Measurements from ENCODE around the gene AATK. TPM values are rescaled to one million over a fixed set of nuclear protein-coding genes. Genes with fewer than 3 reads are reported as not detected.

AATK gene
- total and polyA plus RNA-seq, 10 of the 15 experiments (the other 5 are each of a cell fraction or from before 2014, with no cell fraction given), result 0.04 TPM; not detected in 9

DNA sequence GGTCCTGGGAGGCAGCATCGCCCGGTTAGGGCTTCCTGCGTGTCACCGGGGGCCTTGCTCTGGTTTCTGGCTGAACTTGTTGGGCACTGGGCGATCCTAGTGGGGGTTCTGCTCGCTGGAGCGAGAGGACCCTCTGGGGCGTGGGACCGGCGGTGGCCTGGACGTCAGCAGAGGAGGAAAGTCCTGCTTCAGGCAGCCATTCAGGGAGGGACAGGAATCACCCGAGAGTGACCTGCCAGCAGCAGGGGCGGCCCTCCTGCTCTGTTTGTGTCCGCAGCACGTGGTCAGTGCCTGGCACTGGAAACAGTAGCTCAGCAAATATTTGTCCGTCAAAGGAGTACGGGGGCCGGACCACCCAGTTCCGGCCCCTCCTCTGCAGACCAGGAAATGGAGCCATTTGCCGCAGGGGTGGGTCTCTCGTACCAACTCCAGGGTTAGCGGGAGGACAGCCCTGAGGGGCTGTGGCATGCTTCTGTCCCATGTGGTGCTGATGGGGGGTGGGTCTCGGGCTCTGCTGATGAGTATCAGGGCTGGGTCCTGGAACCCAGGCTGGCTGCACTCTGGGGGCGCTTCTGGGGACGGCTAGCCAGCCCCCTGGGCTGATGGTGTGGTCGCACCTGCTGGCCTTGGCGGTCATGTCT, 82.8 kb downstream of the AATK start:
- H2AFZ ChIP-seq (ENCODE audit: control insufficient read depth, low read depth, low read length), result no peak overlapping the region
- DNase-seq (ENCODE audit: low read depth, low spot score) (no peak), FAIRE-seq (no peak), ATAC-seq (no peak)
- H3K36me3 ChIP-seq (ENCODE audit: control insufficient read depth in 2 of 2, insufficient read depth in 2 of 2, low read length in 1 of 2), result no peaks in the 10 kb centered on the region
- SMC1A ChIA-PET (ENCODE audit: uncharacterized antibody, unreplicated experiment), result no interaction called here
- H3K27ac ChIP-seq (ENCODE audit: control insufficient read depth, insufficient read depth), result no peak overlapping the region
- intact Hi-C loops (cut with micrococcal nuclease; ENCODE audit: unreplicated experiment) (no loop called here), in situ Hi-C loops (cut with MboI) (no loop called here)
- RAD21 ChIA-PET (ENCODE audit: unreplicated experiment), result no interaction called here
- no peak overlapping the region for H3K9ac ChIP-seq (ENCODE audit: control insufficient read depth, insufficient read depth, low read length)
- no peaks in the 10 kb centered on the region; a peak in 2 of 4 replicates for H3K27me3 ChIP-seq (replicated peaks in 1 of 2; ENCODE audit: control insufficient read depth in 2 of 2, insufficient read depth in 2 of 2, low read length in 1 of 2)
- no peaks in the 10 kb centered on the region for H4K20me1 ChIP-seq (ENCODE audit: control insufficient read depth, insufficient read depth)
- BruUV-seq (replicated peaks), result no TSS peak
- H3K4me3 ChIP-seq, result no peak overlapping the region
- WGBS (ENCODE audit: insufficient coverage, insufficient replicate concordance, low lambda C conversion rate, missing lambda C conversion rate), result 42% methylated on average over 27 of the region's 27 CpGs
- CTCF ChIA-PET, result no interaction called here
- no peaks in the 10 kb centered on the region for H3K9me3 ChIP-seq (replicated peaks; ENCODE audit: control insufficient read depth, insufficient read depth, low read length)
- H3K4me1 ChIP-seq (ENCODE audit: control insufficient read depth, insufficient read depth, low read length), result no peaks in the 10 kb centered on the region
- POLR2A ChIA-PET, result no interaction called here
- H3K79me2 ChIP-seq (ENCODE audit: control insufficient read depth, insufficient read depth, low read length), result no peaks in the 10 kb centered on the region
- H3K4me2 ChIP-seq (ENCODE audit: control insufficient read depth, insufficient read depth), result no peak overlapping the region
- TF ChIP-seq HCFC1 (IDR thresholded peaks at IDR 0.05; ENCODE audit: low read length) (no peak), SPI1 (IDR thresholded peaks at IDR 0.05; ENCODE audit: borderline replicate concordance, insufficient read depth, low read depth, low read length) (no peak), STAT1 (conservative IDR thresholded peaks at IDR 0.05) (no peak), RELA (IDR thresholded peaks at IDR 0.05; ENCODE audit: borderline replicate concordance, partially characterized antibody) (no peak), RB1 (IDR thresholded peaks at IDR 0.05; ENCODE audit: borderline replicate concordance) (no peak), PML (IDR thresholded peaks at IDR 0.05; ENCODE audit: low read length) (no peak)
- TF ChIP-seq, protein P1, sequence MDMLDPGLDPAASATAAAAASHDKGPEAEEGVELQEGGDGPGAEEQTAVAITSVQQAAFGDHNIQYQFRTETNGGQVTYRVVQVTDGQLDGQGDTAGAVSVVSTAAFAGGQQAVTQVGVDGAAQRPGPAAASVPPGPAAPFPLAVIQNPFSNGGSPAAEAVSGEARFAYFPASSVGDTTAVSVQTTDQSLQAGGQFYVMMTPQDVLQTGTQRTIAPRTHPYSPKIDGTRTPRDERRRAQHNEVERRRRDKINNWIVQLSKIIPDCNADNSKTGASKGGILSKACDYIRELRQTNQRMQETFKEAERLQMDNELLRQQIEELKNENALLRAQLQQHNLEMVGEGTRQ (IDR thresholded peaks at IDR 0.05; ENCODE audit: borderline replicate concordance, low read depth, low read length), result no peak
- TF ChIP-seq, protein P2, sequence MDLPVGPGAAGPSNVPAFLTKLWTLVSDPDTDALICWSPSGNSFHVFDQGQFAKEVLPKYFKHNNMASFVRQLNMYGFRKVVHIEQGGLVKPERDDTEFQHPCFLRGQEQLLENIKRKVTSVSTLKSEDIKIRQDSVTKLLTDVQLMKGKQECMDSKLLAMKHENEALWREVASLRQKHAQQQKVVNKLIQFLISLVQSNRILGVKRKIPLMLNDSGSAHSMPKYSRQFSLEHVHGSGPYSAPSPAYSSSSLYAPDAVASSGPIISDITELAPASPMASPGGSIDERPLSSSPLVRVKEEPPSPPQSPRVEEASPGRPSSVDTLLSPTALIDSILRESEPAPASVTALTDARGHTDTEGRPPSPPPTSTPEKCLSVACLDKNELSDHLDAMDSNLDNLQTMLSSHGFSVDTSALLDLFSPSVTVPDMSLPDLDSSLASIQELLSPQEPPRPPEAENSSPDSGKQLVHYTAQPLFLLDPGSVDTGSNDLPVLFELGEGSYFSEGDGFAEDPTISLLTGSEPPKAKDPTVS (IDR thresholded peaks at IDR 0.05; ENCODE audit: low read depth, low read length), result no peak
- TF ChIP-seq, protein P3, sequence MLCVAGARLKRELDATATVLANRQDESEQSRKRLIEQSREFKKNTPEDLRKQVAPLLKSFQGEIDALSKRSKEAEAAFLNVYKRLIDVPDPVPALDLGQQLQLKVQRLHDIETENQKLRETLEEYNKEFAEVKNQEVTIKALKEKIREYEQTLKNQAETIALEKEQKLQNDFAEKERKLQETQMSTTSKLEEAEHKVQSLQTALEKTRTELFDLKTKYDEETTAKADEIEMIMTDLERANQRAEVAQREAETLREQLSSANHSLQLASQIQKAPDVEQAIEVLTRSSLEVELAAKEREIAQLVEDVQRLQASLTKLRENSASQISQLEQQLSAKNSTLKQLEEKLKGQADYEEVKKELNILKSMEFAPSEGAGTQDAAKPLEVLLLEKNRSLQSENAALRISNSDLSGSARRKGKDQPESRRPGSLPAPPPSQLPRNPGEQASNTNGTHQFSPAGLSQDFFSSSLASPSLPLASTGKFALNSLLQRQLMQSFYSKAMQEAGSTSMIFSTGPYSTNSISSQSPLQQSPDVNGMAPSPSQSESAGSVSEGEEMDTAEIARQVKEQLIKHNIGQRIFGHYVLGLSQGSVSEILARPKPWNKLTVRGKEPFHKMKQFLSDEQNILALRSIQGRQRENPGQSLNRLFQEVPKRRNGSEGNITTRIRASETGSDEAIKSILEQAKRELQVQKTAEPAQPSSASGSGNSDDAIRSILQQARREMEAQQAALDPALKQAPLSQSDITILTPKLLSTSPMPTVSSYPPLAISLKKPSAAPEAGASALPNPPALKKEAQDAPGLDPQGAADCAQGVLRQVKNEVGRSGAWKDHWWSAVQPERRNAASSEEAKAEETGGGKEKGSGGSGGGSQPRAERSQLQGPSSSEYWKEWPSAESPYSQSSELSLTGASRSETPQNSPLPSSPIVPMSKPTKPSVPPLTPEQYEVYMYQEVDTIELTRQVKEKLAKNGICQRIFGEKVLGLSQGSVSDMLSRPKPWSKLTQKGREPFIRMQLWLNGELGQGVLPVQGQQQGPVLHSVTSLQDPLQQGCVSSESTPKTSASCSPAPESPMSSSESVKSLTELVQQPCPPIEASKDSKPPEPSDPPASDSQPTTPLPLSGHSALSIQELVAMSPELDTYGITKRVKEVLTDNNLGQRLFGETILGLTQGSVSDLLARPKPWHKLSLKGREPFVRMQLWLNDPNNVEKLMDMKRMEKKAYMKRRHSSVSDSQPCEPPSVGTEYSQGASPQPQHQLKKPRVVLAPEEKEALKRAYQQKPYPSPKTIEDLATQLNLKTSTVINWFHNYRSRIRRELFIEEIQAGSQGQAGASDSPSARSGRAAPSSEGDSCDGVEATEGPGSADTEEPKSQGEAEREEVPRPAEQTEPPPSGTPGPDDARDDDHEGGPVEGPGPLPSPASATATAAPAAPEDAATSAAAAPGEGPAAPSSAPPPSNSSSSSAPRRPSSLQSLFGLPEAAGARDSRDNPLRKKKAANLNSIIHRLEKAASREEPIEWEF (IDR thresholded peaks at IDR 0.05; ENCODE audit: insufficient replicate concordance, low read depth, low read length), result no peak
- TF ChIP-seq, protein P4, sequence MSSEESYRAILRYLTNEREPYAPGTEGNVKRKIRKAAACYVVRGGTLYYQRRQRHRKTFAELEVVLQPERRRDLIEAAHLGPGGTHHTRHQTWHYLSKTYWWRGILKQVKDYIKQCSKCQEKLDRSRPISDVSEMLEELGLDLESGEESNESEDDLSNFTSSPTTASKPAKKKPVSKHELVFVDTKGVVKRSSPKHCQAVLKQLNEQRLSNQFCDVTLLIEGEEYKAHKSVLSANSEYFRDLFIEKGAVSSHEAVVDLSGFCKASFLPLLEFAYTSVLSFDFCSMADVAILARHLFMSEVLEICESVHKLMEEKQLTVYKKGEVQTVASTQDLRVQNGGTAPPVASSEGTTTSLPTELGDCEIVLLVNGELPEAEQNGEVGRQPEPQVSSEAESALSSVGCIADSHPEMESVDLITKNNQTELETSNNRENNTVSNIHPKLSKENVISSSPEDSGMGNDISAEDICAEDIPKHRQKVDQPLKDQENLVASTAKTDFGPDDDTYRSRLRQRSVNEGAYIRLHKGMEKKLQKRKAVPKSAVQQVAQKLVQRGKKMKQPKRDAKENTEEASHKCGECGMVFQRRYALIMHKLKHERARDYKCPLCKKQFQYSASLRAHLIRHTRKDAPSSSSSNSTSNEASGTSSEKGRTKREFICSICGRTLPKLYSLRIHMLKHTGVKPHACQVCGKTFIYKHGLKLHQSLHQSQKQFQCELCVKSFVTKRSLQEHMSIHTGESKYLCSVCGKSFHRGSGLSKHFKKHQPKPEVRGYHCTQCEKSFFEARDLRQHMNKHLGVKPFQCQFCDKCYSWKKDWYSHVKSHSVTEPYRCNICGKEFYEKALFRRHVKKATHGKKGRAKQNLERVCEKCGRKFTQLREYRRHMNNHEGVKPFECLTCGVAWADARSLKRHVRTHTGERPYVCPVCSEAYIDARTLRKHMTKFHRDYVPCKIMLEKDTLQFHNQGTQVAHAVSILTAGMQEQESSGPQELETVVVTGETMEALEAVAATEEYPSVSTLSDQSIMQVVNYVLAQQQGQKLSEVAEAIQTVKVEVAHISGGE (CRISPR knock-in tag; IDR thresholded peaks at IDR 0.05), result no peak

Data from GM12878 (cell line).